ENCODE measurements around the gene KRTAP4-4.

GRCh38 chr17:41153856-41154255, 6.7 kb downstream of the KRTAP4-4 start:
- TF ChIP-seq CTCF (conservative IDR thresholded peaks at IDR 0.05; ENCODE audit: low read length) (no peak), EZH2phosphoT487 (IDR thresholded peaks at IDR 0.05; ENCODE audit: borderline replicate concordance) (no peak)

Data from Loucy (cell line).